Left lung (tissue), 10 donors: Measurements from ENCODE around the gene NWD2. TPM values are rescaled to one million over a fixed set of nuclear protein-coding genes. Genes with fewer than 3 reads are reported as not detected.

Source experiments
- ATAC-seq: fragments of 200-7000 bp; cut with Tn5 transposase; one replicate; pipeline ENCODE4 v1.9.1; 2020; ENCODE audit warnings: moderate library complexity
- DNase-seq, 4 donors: peaks; one replicate each; pipeline ENCODE4 v3.0.0-alpha.2; 2013 to 2020
- H3K27ac ChIP-seq, 2 donors: fragments of 200-600 bp; sonication (generic) in 1 of 2; one replicate each; pipeline versions ENCODE4 v1.5.0 to v1.8.0; 2020 to 2021
- H3K27me3 ChIP-seq, 2 donors: fragments of 200-600 bp; sonication (generic) in 1 of 2; one replicate each; pipeline versions ENCODE4 v1.5.0 to v1.8.0; 2020 to 2021
- H3K36me3 ChIP-seq, 2 donors: fragments of 200-600 bp; sonication (generic) in 1 of 2; one replicate each; pipeline versions ENCODE4 v1.5.0 to v1.8.0; 2020 to 2021
- H3K4me1 ChIP-seq, 2 donors: fragments of 200-600 bp; one replicate each; pipeline ENCODE4 v1.8.0; 2021
- H3K4me3 ChIP-seq, 2 donors: fragments of 200-600 bp; sonication (generic) in 1 of 2; one replicate each; pipeline versions ENCODE4 v1.5.0 to v1.8.0; 2020 to 2021; ENCODE audit warnings: mild to moderate bottlenecking in 1 of 2
- H3K9me3 ChIP-seq, 2 donors: fragments of 200-600 bp; sonication (generic) in 1 of 2; one replicate each; pipeline versions ENCODE4 v1.5.0 to v1.8.0; 2020 to 2021
- intact Hi-C, 2 donors: fragments of 100-400 bp; cut with DNase I; formaldehyde crosslinking; loops; one replicate each; pipeline versions ENCODE4 v1.11.2 to v1.14.2; 2022
- polyA plus RNA-seq, 6 donors: library from polyadenylated mRNA; unstranded; fragments of 120-200 nt; gene quantifications; one replicate each; pipeline ENCODE4 v1.2.1, GENCODE V29; 2013; ENCODE audit not compliant: insufficient read length in 6 of 6
- total RNA-seq, 2 donors: library from RNA; stranded (reverse); fragmentation: NEBNext Ultra II Directional; extraction: Animal tissue kit (Norgen Biotek cat#: 25700); gene quantifications; one replicate each; pipeline ENCODE4 v1.2.1, GENCODE V29; 2021
- TF ChIP-seq, protein P1 (sequence below), 2 donors: fragments of 200-600 bp; sonication (generic) in 1 of 2; IDR thresholded peaks; one replicate each; pipeline versions ENCODE4 v1.5.0 to v1.8.0; 2021; ENCODE audit warnings: antibody characterized with exemption in 2 of 2
- donor health status: DM: no; HTN: yes; CAD: no.
- donor health status: DM: no; HTN: no; CAD: no.

NWD2 gene
- total and polyA plus RNA-seq, 8 donors: 0.01 to 0.03 (median 0.03) TPM; not detected in 3

DNA sequence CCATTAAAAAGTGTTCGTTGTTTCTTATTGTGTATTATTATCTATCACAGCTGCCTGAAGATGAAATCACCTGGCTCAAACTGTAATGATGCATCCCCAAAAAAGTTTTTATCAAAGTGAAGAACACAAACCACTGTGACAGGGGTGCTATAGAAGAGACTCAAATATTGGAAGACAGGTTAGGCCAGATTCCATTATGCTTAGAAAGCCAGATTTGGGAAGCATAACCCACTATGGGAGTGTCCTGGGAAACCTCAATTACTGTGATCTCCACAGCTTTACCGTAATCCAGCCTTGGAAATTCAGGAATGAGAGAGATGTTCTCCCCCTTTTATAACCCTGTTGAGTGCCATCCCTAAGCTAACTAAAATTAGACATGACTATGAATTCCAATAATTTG lies 114.2 kb downstream of the NWD2 start:
- H3K4me3 ChIP-seq: no peak overlapping the region
- peaks cover 0 to 2% of the 10 kb centered on the region in 2 donors for H3K9me3 ChIP-seq
- ATAC-seq: no peak

DNA sequence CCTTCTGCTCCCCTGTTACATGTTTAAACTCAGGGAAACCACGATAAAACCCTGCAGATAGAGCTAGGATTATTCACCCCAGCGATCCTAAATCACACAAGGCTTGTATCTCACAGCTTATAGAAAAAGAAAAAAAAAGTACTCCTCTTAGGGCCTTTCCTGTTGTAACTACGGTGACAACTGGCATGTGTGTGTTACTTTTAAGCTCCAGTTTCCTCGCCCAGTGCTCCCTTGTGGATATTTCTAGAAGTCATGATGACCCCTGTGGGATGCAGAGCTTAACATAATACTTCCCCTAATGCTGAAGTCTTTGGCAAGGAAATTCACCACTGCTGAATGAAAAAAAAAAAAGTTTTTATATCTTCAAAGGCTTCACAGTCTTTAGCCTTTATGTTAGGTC lies 114.7 kb downstream of the NWD2 start:
- TF ChIP-seq, protein P1, sequence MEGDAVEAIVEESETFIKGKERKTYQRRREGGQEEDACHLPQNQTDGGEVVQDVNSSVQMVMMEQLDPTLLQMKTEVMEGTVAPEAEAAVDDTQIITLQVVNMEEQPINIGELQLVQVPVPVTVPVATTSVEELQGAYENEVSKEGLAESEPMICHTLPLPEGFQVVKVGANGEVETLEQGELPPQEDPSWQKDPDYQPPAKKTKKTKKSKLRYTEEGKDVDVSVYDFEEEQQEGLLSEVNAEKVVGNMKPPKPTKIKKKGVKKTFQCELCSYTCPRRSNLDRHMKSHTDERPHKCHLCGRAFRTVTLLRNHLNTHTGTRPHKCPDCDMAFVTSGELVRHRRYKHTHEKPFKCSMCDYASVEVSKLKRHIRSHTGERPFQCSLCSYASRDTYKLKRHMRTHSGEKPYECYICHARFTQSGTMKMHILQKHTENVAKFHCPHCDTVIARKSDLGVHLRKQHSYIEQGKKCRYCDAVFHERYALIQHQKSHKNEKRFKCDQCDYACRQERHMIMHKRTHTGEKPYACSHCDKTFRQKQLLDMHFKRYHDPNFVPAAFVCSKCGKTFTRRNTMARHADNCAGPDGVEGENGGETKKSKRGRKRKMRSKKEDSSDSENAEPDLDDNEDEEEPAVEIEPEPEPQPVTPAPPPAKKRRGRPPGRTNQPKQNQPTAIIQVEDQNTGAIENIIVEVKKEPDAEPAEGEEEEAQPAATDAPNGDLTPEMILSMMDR (IDR thresholded peaks at IDR 0.05): no peak
- no peak for ATAC-seq
- Histone ChIP-seq H3K27ac (no peak overlapping the region), H3K4me3 (no peak overlapping the region), H3K36me3 (no peaks in the 10 kb centered on the region), H3K4me1 (no peaks in the 10 kb centered on the region), H3K9me3 (peaks cover 0 to 2% of the 10 kb centered on the region in 2 donors), H3K27me3 (no peaks in the 10 kb centered on the region)
- no peak for DNase-seq
- intact Hi-C loops: no loop called here

More for the DNA sequence above, 114.2 kb downstream of the NWD2 start:
- no peaks in the 10 kb centered on the region for H3K27me3 ChIP-seq
- no peaks in the 10 kb centered on the region for H3K4me1 ChIP-seq
- H3K36me3 ChIP-seq: no peaks in the 10 kb centered on the region
- intact Hi-C loops: no loop called here
- TF ChIP-seq, protein P1 (IDR thresholded peaks at IDR 0.05): no peak
- H3K27ac ChIP-seq: no peak overlapping the region
- no peak for DNase-seq

DNA sequence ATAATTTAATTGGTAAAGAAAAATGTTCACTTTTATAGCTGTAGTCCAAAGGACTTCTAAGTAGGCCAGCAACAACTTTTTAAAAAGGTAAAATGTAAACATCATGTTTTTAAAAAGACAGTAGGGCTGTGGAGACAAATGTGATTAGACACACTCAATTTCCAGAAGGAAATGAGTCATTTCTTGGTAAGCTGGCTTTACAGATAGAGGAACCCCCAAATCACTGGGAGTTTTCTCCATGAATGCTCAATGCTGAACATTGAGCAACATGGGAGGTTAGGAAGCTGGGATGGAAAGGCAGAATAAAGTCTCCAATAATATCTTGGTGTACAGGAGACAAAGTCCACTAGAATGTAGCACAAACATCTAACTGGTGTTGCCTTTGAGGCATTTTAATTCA lies 121.3 kb downstream of the NWD2 start:
- intact Hi-C loops: no loop called here
- no peaks in the 10 kb centered on the region for H3K27me3 ChIP-seq
- no peak for DNase-seq
- H3K27ac ChIP-seq: no peak overlapping the region
- H3K9me3 ChIP-seq: no peaks in the 10 kb centered on the region
- TF ChIP-seq, protein P1 (IDR thresholded peaks at IDR 0.05): no peak
- no peak overlapping the region for H3K4me3 ChIP-seq
- H3K4me1 ChIP-seq: no peaks in the 10 kb centered on the region
- ATAC-seq: no peak
- H3K36me3 ChIP-seq: no peaks in the 10 kb centered on the region

DNA sequence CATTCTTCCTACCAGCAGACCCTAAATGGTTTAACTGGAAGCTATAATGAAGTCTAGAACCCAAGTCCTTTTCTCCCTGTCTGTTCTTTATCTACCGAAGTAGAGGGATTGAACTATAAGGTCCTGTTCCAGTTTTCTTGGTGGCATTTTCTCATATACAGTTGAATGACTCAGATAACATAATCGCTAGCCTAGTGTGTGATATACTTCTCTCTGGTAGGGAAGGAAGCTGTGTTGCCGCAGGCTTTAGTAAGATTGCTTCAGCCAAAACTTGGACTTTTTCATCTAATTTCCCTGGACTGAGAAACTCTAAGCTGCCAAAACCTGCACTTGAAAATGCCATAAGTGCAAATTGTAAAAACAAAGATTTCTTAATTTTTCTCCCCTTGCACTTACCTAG lies 123.4 kb downstream of the NWD2 start:
- no peak overlapping the region for H3K27ac ChIP-seq
- H3K4me1 ChIP-seq: no peaks in the 10 kb centered on the region
- intact Hi-C loops: no loop called here
- no peaks in the 10 kb centered on the region for H3K27me3 ChIP-seq
- no peak for ATAC-seq
- no peak for DNase-seq
- TF ChIP-seq, protein P1 (IDR thresholded peaks at IDR 0.05): no peak
- H3K4me3 ChIP-seq: no peak overlapping the region
- H3K9me3 ChIP-seq: no peaks in the 10 kb centered on the region
- H3K36me3 ChIP-seq: no peaks in the 10 kb centered on the region

DNA sequence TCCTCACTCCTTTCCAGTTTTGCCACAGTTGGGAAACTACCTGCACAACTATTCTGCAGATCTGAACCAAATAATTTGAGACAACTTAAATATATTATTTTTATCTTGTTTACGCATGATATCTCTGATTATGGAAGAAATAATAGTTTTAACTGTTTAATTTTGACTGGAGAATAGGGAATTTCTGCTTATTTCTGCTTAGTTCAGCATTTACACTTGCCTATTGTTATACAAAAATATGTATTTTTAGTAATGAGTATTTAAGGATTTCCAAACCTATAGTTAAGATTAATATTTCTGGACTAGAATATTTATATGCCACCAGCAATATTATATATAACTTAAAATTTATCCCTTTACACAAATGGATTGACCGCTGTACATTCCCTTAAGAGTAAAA lies 125.5 kb downstream of the NWD2 start:
- Histone ChIP-seq H3K9me3 (no peaks in the 10 kb centered on the region), H3K36me3 (no peaks in the 10 kb centered on the region), H3K4me3 (no peak overlapping the region), H3K27me3 (no peaks in the 10 kb centered on the region), H3K4me1 (no peaks in the 10 kb centered on the region), H3K27ac (no peak overlapping the region)
- DNase-seq: no peak
- intact Hi-C loops: no loop called here
- no peak for ATAC-seq
- TF ChIP-seq, protein P1 (IDR thresholded peaks at IDR 0.05): no peak
